Mononuclear cell (primary cell): ENCODE results near the gene PCNX3. TPM values are rescaled to one million over a fixed set of nuclear protein-coding genes. Genes with fewer than 3 reads are reported as not detected.

Experiments used
- H3K27me3 ChIP-seq: 2 replicates; pipeline ENCODE4 v1.6.0; 2011; ENCODE audit warnings: low read length, control low read depth; ENCODE audit not compliant: insufficient read depth
- H3K4me1 ChIP-seq: 2 replicates; pipeline ENCODE4 v1.5.1; 2011; ENCODE audit warnings: mild to moderate bottlenecking, low read length, control low read depth; ENCODE audit not compliant: insufficient read depth
- H3K4me3 ChIP-seq: 2 replicates; pipeline ENCODE4 v1.5.1; 2011; ENCODE audit warnings: mild to moderate bottlenecking, low read length, moderate library complexity
- H3K9me3 ChIP-seq: 2 replicates; pipeline ENCODE4 v1.5.1; 2011; ENCODE audit warnings: low read depth, mild to moderate bottlenecking, control low read depth, low read length
- total RNA-seq: library from RNA; depleted of rRNA; stranded (reverse); fragments of >200 nt; gene quantifications from one replicate; pipeline ENCODE4 v1.2.3, GENCODE V29; 2012

The PCNX3 gene
- total RNA-seq, 1 donor, result 15.0 TPM

- Histone ChIP-seq H3K4me3 (no peak overlapping the region), H3K4me1 (peaks cover 6% of the 10 kb centered on the region), H3K9me3 (no peaks in the 10 kb centered on the region), H3K27me3 (no peaks in the 10 kb centered on the region)
These were observed 11.3 kb upstream of the PCNX3 start for GRCh38 chr11:65604258-65604657.

- peaks cover 34% of the 10 kb centered on the region for H3K4me1 ChIP-seq
- no peak overlapping the region for H3K4me3 ChIP-seq
- no peaks in the 10 kb centered on the region for H3K27me3 ChIP-seq
- H3K9me3 ChIP-seq, result no peaks in the 10 kb centered on the region
These were observed 8.5 kb upstream of the PCNX3 start for GRCh38 chr11:65606876-65607613.

GRCh38 chr11:65607614-65608426 is 7.8 kb upstream of the PCNX3 start:
- Histone ChIP-seq H3K4me1 (peaks cover 41% of the 10 kb centered on the region), H3K4me3 (no peak overlapping the region), H3K9me3 (no peaks in the 10 kb centered on the region), H3K27me3 (no peaks in the 10 kb centered on the region)

DNA sequence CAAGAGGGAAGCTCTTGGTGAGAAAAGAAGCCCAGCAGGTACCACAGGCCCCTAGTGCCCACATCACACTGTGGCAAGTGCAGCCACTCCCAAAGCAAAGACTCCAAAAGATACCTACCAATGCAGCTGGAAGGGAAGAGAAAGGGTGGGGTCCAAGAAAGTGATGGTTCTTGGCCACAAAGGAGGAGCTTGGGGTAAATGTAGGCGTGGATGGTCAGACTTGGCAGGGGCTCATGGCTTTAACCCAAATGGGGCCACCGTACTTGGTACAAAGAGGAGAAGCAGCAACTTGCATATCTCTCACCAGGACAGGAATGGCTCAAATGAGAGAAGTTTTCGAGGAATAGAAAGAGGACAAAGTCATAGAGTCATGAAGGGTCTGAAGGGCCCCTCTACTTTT is 6.3 kb upstream of the PCNX3 start:
- H3K9me3 ChIP-seq, result no peaks in the 10 kb centered on the region
- H3K4me3 ChIP-seq, result no peak overlapping the region
- H3K27me3 ChIP-seq, result no peaks in the 10 kb centered on the region
- H3K4me1 ChIP-seq, result peaks cover 42% of the 10 kb centered on the region

DNA sequence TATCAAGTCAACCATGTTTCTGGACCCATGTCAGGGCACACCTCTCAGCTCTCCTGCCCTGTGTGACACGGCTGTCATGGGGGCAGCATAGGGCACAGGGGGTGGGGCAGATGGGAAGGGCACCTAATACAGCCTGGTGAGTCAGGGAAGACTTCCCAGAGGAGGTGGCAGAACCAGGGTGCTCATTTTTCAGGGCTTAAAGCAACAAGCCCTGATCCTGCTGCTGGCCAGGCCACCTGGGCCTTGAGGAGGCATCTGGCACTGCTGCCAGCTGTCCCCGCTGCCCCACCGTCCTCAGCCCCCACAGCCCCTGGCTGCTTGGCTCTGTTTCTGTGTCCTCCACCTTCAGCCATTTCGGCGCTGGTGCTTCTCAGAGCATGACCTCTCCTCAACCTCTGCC is 5.9 kb upstream of the PCNX3 start:
- Histone ChIP-seq H3K4me1 (peaks cover 42% of the 10 kb centered on the region), H3K27me3 (no peaks in the 10 kb centered on the region), H3K9me3 (no peaks in the 10 kb centered on the region), H3K4me3 (no peak overlapping the region)

GRCh38 chr11:65610404-65610803 is 5.2 kb upstream of the PCNX3 start:
- H3K4me3 ChIP-seq, result peak overlapping the region; percentile 92

DNA sequence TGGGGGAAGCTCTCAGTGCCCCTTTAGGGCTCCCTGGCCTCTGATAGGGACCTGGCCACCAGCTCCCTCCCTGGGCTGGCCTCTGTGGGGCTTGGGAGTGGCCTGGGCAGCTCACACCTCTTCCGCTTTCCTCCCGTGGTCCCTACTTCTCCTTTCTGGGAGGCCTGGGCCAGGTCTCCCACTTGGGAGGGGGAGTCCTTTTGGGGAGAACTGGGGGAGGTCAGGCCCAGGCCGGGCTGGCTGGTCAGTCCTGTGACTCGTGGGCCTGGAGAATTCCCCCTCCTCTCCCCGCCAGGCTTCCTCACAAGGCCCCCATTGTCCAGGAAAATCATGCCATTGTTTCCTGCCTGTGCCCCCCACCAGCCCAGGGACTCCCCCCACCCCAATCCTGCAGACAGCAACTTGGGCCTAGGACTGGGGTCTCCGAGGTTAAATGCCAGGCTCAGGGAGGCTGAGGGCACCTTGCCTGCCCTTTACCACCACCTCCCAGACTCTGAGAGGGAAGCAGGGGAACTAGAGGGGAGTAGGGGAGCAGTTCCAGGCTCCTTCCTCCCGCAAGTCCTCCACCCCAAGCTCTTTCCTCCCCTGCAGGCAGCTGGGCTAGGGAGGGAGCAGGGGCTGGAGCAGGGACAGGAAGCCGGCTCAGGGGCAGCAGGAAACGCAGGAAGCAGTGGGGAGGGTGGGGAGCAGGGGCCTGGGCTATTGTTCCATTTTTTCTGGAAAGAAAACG is 4.4 kb upstream of the PCNX3 start:
- peak overlapping the region; percentile 92 for H3K4me3 ChIP-seq
- H3K4me1 ChIP-seq, result peaks cover 46% of the 10 kb centered on the region
- no peaks in the 10 kb centered on the region for H3K27me3 ChIP-seq
- H3K9me3 ChIP-seq, result no peaks in the 10 kb centered on the region

More at GRCh38 chr11:65610404-65610803, 5.2 kb upstream of the PCNX3 start:
- peaks cover 45% of the 10 kb centered on the region for H3K4me1 ChIP-seq
- H3K9me3 ChIP-seq, result no peaks in the 10 kb centered on the region
- no peaks in the 10 kb centered on the region for H3K27me3 ChIP-seq

- Histone ChIP-seq H3K4me1 (peaks cover 54% of the 10 kb centered on the region), H3K27me3 (no peaks in the 10 kb centered on the region), H3K4me3 (peak overlapping the region; percentile 92), H3K9me3 (no peaks in the 10 kb centered on the region)
These were observed 3.6 kb upstream of the PCNX3 start for GRCh38 chr11:65611758-65612603.

- H3K4me3 ChIP-seq, result peak overlapping the region; percentile 92
- H3K4me1 ChIP-seq, result peaks cover 60% of the 10 kb centered on the region
- no peaks in the 10 kb centered on the region for H3K9me3 ChIP-seq
- H3K27me3 ChIP-seq, result no peaks in the 10 kb centered on the region
These were observed 2.9 kb upstream of the PCNX3 start for GRCh38 chr11:65612691-65613090.

DNA sequence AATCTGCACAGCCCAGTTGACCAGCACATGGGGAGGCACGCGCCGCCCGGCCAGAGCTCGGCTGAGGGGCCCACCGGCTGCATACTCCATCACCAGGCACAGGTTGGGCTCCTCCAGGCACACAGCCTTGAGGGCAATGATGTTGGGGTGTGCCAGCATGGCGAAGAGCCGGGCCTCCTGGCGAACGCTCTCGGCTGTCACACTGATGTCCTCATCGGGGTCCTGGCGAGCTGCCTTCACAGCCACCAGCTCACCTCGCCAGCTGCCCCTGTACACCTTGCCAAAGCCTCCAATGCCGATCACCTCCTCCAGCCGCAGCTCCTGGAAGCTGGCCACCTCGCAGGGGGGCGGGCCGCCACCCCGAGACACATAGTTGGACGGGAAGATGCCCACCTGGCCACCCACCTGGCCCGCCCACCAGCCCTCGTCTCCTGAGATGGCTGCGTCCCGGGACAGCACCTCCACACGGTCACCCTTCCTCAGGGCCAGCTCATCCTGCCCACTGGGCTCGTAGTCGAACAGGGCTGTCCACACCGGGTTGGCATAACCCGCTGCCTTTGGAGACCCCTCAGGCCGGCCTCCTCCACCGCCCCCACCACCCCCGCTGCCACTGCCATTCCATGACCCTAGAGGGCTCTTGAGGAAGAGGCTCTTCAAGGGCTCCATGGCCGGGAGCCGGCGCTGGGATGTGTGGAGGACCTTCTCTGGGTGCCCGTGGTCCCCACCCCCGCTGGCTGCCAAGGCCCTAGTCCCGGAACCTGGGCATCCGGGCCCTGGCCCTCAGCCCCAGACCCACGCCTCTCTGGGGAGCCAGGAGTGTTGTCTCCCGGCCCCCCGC is 2.3 kb upstream of the PCNX3 start:
- Histone ChIP-seq H3K27me3 (no peaks in the 10 kb centered on the region), H3K4me1 (peaks cover 60% of the 10 kb centered on the region), H3K9me3 (no peaks in the 10 kb centered on the region)

GRCh38 chr11:65615950-65616574 is 486 bp downstream of the PCNX3 start:
- Histone ChIP-seq H3K27me3 (no peaks in the 10 kb centered on the region), H3K9me3 (no peaks in the 10 kb centered on the region), H3K4me1 (peaks cover 41% of the 10 kb centered on the region), H3K4me3 (peak overlapping the region; percentile 78)

More for the DNA sequence above, 2.3 kb upstream of the PCNX3 start:
- H3K4me3 ChIP-seq, result peak overlapping the region; percentile 92

GRCh38 chr11:65616575-65617001 is 1.0 kb downstream of the PCNX3 start:
- no peaks in the 10 kb centered on the region for H3K27me3 ChIP-seq
- no peaks in the 10 kb centered on the region for H3K9me3 ChIP-seq
- peaks cover 35% of the 10 kb centered on the region for H3K4me1 ChIP-seq
- H3K4me3 ChIP-seq, result peak overlapping the region; percentile 78

GRCh38 chr11:65617136-65617850 is 1.7 kb downstream of the PCNX3 start:
- H3K27me3 ChIP-seq, result no peaks in the 10 kb centered on the region
- H3K4me1 ChIP-seq, result peaks cover 28% of the 10 kb centered on the region
- no peak overlapping the region for H3K4me3 ChIP-seq

More at GRCh38 chr11:65617136-65617850, 1.7 kb downstream of the PCNX3 start:
- no peaks in the 10 kb centered on the region for H3K9me3 ChIP-seq
